ENCODE measurements around the gene PXDN.
"Not testable (repeated sequence)": the region's sequence is repeated elsewhere in the genome, so short reads cannot be mapped to it uniquely, and the experiment has no call there.

The PXDN gene

DNA sequence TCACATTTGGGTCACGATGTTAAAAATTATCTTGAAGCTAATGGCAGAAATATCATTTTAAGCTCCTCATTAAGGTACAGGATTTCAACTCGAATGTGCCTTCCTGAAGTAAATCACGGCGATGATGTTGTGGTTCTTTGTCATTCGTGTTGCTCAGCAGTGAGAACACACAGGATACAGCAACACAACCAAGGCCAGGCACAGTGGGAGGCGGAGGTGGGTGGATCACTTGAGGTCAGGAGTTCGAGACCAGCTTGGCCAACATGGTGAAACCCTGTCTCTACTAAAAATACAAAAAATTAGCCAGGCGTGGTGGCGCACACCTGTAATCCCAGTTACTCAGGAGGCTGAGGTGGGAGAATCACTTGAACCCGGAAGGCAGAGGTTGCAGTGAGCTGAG, 43.9 kb downstream of the PXDN start:
- DNase-seq = not testable (repeated sequence)

DNA sequence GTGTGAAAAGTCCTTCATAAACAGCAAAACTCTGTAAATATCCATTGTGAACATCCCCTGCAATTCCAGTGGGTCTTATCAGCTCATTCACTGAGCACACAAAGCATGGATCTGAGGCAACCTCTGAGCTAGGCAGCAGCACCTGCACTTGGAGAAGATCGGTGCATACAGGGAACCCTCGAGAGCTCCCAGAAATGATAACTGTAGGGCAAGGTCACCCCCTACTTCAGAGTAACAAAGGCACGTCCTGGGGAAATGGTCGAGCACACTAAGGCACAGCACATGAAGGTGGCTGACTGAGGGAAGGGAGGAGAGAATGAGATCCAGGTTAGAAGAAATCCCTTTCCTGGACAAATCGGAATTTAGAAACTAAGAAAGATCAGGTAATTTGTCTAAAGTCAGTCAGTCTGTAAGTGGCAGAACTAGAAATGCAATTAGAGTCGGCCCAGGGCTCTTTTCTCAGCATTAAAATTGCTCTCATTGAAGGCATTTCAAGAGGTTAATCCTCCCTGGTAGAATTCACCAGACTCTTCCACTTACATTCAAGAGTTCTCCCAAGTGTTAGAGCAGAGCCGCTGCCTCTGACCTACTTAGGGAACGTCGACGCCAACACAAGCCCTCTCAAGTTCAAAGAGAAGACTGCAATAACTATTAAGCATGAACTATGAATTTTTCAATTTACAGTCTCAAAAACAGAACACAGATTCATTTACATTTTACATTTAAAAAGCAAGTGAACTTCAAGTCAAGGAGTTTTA, 45.9 kb downstream of the PXDN start:
- DNase-seq = no peak

DNA sequence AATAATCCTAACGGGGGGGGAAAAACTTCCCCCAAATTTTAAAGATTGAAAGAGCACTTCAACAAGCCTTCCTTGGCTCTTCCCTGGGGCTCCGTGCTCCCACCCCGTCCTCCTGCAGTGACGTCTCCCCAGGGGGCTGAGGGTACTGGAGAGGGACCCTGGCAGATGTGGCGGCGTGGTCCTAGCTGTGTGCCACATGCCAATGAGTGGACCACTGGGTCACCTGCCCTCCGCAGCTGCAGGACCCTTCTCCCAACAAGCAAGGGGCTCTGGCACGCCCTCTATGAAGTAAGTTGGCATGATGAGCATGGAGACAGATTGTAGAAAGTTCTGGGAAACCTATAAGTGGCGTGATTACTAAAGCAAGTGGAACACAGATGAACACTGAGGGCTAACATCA, 46.7 kb downstream of the PXDN start:
- DNase-seq = no peak

DNA sequence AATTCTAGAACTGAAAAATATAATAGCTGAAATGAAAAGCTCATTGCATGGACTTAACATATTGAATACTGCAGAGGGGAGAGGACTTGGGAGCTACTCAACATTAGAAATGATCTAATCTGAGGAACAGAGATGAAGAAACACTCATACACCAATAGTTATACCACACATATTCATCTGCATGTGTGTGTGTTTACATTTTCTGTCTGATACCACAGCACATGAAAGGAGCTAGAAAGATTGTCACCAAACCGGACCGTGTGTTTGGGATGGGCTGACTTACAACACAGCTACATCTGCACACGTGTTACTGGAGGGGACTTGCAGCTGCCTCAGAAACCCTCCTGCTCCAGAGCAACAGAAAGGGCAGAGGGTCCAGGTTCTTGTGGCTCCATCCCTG, 47.8 kb downstream of the PXDN start:
- DNase-seq = no peak

DNA sequence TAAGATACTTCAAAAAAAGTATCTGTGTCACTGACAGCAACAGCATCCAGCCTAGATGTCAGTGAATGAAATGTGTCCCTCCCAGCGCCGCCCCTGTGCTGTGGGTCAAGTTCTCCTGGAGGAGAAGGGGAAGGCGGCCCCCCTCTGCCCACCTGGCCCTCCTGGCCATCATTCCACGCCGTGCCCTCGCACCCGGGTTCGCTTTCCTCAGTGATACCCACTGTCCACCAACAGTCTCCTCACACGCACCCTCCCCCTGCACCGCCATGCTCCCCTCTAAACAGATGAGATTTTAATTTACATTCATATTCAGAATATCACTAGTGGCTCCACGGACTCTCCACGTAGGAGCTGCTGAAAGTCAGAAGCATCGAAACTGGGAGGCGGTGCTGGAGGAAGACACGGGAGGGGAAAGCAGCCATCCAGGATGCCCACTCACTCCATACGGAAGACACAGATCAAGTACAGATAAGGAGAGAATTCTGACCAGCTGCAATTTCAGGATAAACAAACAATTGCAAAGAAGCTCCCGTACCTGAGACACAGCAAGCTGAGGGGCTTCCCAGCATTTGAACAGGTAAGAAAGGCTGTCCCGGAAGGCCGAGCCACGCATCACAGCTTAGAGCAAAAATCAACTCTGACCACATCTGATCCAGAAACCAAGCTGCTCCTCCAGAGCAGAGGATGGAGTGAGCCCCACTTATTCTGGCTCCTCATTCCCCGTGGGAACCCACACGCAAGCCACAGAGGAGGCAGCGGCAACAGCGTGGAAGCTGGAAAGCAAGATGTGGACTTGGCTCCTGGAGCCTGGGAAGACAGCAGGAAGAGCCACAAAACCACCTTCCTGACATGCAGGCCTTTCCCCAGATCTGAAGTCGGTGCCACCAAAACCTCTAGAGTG, 49.7 kb downstream of the PXDN start:
- no peak for DNase-seq

DNA sequence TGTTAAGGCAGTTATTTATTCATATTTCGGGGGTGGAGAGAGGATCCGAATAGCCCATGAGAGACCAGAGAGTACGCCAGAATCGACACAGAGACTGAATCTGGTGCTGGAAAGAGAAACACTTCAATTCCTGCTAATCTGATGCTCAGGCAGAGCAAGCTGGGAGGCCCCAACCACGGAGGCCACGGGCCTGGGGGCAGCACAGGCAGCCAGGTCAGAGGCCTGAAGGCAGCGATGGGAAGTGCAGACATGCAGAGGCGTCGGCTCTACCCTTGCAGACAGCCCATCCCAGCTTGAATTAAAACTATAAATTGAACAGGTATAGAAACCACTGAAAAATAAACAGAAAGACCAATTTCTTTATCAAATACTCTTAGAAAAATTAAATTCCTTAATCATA, 50.6 kb downstream of the PXDN start:
- no peak for DNase-seq

DNA sequence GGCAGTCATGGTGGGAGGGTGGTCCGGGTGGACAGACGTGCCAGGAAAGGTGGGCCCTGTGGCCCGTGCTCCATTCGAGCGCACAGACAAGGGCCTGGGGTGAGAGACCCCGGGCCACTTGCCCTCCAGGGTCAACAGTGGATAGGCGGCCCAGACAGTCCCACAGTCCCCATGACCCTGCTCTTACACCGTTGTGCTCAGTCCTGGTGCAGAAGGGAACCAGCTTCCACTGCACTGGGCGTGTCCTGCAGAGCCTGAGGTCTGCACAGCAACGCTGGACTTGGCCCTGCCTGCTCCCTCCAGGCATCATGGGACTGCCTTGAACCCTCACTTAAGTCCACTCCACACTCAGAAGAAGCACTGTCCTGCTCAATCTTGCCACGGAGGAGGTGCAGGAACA, 52.0 kb downstream of the PXDN start:
- no peak for DNase-seq

DNA sequence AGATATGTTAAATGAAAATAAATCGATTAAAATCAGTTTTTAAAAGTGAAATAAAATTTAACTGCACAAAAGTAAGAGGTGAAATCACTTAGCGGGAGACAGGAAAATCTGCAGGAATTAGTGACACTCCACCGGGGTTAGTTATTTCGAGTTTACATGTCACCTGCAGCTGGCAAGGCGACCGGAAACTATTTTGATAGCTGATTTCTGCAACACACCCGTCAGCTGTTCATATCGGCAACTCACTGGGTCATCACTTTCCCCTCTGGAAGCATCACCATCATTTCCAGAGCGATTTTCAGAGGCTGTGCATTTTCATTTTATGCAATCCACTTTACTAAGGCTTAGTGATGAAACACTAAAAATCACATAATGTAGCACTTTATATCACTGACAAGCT, 52.9 kb downstream of the PXDN start:
- no peak for DNase-seq

DNA sequence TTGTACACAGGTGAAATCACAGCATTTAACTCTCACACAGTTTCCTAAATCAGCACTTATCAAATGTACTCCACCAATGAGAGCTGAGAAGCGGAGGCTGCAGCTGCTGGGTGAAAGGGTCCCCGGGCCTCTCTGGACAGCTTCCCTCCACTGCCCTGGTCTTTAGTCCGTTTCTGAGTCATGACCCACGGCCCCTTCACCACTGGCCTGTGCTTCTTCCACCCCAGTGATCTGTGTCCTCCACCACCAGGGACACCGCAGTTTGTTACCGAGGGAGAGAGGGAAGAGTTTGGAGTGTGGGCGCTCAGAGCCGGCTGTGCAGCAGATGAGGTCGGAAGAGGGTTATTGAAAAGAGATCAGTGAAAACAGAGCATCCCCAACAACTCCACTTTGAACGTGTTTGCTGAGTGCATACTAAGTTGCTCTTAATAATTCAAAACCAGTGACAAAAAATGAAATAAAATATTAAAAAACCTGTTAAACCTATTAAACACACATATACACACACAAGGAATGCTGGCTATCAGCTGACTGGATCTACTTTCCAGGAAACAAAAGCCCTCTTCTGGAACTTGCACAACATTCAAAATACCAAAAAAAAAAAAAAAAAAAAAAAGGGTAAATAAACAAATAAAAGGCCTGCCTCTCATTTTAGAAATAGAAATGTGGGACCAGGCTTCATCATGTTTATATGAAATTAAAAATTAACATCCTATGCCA, 54.1 kb downstream of the PXDN start:
- DNase-seq = no peak

DNA sequence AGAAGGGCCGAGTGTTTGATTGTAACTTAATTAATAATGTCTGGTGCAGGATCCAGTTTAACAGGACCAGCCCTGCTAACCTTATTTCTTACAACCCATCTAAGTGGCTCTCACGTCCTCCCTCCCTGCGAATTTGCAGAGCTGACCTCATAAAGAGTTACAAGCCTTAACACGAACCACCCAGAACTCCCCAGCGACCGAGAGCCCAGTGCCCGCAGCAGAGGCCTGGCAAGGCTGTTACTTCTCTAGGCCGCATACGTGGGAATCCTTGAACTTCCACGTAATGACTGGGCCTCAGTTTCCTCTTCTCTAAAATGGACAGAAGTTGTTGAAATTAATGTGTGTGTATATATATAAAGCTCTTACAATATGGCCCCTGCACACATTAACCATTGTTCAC, 55.5 kb downstream of the PXDN start:
- DNase-seq = no peak

DNA sequence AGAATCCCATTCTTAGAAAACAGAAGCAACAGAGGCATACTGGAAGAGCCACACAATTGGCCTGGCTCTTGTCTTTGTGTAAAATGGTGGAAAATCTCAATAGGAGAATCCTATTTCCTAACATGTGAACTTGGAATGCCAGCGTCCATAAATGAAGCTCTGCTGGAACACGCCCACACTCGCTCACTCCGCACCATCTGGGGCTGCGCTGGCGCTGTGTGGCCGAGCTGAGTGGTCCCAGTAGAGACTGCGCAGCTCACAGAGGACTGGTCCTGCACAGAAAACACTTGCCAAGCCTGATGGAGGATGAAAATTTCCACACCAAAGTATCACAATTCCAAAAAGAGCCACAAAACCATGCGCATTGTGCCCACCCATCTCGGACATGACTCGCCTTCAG, 56.2 kb downstream of the PXDN start:
- no peak for DNase-seq

DNA sequence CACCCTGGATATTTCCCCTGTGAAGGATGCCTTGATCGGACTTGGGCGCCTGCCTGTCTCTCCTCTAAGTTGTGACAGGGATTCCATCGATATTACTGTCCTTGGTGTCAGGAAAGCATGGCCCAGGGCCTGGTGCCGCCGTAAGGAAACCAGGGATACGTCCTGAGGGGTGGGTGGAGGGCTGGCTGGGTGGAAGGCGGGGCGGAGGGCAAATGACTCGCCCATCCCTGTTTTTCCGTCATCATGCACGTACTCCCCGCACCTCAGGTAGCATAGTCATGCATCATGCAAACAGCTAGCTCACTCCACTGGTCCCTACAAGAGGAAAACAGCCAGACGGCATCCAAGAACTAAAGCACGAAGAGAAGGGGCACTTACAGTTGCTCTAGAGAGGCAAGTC, 57.1 kb downstream of the PXDN start:
- no peak for DNase-seq

DNA sequence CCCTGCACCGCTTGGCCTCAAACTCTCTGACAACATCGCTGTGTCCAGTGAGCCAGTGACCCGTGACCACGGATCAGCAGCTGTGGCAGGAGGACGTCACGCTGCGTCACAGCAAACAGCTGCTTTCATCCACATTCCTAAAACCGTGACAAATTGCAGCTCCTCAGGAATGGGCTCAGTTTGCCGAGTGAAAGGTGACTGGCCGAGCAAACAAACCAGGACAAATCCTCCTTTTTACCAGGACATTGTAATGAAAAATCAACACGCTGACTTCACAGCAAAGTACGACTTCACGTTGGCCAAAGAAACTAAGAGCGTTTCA, 57.6 kb downstream of the PXDN start:
- no peak for DNase-seq

DNA sequence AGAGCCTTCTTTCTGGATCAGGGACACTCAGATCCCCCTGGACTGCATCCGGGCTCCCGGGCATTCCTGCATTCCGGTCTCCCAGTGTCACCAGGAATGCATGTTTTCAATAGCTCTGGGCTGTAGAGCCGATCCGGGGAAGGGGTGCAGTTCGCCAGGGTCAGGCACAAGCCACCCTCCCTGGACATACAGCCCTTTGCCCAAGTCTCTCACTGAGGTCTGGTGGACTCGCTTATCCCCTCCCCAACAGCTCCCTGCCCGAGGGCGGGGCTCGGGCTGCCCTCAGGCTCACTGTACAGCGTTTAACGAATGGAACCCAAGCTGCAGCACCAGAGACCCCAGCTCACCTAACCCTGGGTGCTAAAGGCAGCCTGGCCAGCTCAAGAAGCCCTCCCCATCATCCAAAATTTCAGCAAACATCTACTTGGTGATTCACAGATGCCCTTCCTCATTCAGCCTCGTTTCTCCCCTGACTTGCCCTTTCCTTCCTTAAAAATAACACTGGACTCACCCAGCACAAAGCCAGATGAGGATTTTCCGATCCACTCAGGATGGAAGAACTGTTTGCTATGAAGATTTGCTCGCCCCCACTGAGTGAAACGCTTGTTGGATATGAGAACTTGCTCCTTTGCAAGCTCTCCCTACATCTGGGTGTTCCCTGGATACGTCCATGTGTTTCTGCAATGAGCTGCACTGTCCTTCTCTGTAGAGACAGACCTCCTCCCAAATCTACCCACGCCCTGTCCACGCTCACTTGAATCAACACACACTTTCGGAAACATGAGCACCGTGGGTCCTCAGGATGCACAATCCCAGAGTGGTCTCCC, 58.1 kb downstream of the PXDN start:
- no peak for DNase-seq

DNA sequence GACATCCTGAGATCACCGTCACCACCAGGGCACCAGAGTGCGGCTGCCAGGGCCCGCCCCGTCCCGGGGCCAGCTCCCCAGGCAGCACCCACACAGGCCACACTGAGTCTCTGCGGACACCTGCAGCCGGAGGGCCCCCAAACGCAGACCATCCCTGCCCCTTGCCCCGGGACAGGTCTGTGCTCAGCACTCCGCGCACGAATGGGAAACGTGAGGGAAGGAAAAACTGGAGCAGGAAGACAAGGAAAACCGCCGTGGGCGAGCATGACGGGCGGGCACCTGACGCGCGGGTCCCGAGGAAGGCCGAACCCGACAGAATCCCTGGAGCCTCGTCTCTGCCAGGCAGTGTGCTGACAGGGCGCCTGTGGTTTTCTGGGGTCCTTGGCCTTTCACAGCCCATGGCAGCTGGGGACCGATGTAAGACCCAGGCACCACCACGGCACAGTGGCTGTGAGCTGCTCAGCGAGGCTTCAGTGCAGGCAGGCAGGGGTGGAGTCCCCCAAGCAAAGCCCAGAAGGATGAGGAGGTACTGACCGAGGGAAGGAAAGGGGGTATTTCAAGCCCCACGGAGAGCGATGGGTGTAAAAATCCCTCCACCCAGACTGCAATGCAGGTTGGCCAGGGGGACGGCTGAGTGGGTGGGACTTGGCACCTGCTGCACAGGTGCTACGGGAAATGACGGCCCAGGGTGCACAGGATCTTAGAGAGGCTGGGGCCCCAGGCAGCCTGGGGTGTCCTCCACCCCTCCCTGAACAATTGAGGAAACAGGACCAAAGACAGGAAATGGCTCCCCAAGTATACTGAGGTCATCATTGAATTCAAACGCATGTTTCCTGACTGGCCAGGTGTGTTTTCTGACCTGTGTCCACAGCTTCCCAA, 59.0 kb downstream of the PXDN start:
- no peak for DNase-seq

DNA sequence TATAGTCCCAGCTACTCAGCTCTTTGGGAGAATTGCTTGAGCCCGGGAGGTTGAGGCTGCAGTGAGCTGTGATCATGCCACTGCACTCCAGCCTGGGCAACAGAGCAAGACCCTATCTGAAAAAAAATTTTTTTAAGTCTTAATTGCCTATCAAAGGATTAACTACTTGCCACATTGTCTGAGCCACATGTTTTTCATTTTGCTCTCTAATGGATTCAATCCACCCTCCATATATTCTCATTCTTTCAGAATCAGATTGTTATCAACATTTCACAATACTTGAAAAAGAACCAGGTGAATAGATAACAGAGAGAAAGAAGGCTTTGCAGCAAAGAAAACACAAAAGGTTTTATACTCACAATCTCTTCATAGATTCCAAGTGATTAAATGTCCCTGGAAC, 61.0 kb downstream of the PXDN start:
- DNase-seq = no peak

DNA sequence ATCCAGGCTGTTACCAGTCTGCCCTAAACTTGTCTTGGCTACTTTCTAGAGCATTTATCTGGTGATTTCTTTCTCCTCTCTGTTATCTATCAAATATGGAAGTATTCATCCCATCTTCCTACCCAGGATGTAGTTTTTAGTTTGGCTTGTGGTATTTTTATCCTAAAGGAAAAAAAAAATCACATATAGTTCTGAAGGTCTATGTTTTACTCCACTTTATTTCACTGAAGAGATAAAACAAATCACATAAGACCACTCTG, 62.2 kb downstream of the PXDN start:
- DNase-seq = no peak

DNA sequence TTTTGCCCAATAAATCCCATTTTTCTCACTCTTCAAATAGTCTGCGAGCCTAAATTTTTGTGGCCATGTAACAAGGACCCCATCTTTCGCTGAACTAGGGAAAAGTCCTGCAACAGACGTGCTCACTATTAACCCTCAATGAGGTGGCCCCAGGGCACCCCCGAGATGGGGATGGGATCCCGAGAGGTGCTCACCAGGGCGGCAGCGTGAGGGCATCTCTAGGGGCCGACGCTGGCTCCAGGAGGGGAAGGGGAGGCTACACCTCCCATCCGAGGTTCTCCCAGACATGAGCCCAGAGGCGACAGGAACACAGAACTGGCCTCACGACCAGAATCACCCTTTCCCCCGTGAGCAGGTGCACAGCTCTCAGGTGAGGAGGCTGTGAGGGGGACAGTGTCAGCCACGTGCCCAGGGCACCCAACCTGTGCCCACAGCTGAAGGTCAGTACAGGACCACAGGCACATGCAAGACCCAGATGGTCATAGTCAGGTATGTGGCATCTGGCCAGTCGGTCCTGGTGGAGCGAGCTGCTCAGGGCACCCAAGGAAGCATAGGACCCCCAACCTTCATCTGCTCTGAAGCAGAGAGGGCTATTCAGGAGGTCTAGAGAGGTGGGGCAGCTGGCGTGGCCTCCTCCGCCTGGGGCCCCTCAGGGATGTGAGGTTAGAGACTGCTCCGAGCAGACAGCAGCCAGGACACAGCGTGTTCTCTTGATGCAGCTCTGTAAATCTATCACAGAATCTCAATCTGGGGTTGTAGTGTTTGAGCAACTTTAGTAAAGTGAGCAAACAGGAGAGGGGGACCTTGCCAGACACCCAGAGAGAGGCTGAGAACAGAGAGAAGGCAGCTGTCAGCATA, 62.8 kb downstream of the PXDN start:
- DNase-seq = no peak

DNA sequence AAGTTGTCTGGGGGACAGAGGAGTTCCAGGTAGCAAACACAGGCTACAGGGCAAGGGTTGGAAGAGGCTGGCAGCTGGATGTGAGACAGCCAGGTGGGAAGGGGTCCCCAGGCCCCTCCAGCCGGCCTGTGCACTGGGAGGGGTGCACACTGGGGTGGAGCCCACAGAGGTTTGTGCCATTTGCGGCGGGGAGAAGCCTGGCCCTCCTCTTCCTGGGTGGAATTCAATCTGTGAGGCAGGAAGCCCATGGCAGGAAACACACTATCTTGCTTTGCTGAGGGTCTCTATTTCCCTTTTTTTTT, 63.3 kb downstream of the PXDN start:
- DNase-seq = no peak

DNA sequence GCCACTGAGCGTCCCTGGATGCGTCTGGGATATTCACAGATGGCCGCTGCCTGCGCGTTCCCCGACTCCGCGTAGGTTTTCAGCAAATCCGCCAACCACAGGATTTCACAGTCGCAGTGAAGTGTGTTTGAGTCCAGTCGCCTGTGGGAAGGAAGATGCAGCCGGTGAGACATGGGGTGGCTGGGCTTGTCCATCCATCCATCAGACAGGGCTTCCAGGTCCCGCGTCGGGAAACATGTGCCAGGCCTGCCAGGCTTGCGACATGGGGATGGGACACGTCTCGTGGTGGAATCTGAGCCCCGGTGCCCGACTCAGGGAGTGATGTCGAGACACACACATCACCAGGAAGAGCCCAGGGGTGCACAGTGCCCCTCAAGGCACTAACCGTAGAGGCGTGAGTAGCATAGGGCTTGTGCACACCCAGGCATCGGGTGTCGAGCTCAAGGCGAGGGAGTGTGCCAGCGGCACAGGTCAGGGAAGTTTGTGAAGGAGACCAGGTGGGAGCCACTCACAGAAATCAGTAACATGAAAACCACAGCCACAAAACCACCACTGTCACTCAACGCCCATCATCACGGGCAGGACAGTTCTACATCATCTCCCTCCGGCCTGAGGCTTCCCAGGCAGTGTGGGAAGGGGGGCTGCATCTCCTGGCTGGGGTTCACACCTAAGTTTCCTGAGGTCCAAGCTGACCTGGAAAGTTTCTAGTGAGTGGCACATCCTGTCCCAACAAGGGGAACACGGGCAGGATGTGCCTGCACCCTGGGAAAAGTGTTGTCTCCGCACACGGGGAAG, 63.9 kb downstream of the PXDN start:
- DNase-seq = no peak

All from suppressor macrophage treated with lipopolysaccharide for 4 hours (primary cell).